NCI-H82 treated with DMSO at 0.1 percent for 48 hours (cell line): ENCODE measurements around the gene ZNG1B.
"Not testable (repeated sequence)": the region's sequence is repeated elsewhere in the genome, so short reads cannot be mapped to it uniquely, and the experiment has no call there.

Experiments used
- DNase-seq: peaks from one replicate; lab custom pipeline; 2025; ENCODE audit not compliant: unreplicated experiment; lab: John Stamatoyannopoulos, UW

ZNG1B gene

GRCh38 chr2:113437508-113438465, at the start of gene ZNG1B:
ZNG1B (plus strand) TSS chr2:113437691; CDS start chr2:113437869, 178 bp downstream.
- not testable (repeated sequence) for DNase-seq

- DNase-seq, result no peak
Measured at GRCh38 chr2:113390124-113390849, 47.2 kb upstream of the ZNG1B start.

DNA sequence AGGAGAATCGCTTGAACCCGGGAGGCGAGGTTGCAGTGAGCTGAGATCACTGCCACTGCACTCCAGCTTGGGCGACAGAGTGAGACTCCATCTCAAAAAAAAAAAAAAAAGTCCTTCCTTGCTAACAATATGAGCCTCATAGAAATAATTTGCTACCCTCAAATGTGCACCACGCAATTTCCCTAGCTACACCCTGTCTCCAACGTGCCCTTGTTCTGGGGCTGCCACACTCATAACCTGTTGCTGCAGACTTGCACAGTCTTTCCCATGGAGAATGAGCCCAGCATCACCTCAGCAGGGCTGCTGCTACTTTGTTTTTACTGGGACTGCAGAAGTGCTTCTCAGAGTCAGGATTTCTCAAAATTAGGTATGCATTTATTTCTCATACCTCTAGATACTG, 46.4 kb upstream of the ZNG1B start:
- no peak for DNase-seq

GRCh38 chr2:113406114-113406513, 31.4 kb upstream of the ZNG1B start:
- DNase-seq, result no peak

DNA sequence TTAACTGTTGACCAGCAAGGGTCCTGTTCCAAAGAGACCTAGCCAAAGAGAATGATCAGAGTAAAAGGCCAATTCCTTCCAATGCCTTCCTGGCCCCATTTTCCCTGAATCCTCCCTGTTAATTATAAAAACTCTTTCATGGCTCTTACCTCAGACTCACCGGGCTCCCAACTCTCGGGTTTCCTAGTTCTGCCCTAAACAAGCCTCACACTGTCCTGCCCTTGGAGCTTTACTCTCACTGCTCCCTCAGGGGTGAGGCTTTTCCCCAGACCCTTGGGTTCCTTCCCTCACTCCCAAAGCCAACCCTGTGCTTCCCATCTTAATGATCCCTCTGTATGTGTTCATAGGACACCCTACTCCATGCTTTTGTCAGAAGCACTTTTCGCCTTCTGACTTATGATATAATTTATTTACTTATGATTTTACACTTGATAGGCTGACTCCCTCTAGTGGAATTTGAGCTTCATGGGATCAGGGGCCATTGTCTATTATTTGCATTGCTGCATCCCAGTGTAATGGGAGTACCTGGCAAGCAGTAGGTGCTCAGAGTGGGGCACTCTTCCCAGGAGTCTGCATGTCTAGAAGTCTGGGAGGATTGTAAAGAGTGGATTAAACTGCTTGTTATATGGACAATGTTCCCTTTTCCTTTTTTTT, 29.9 kb upstream of the ZNG1B start:
- DNase-seq, result no peak

GRCh38 chr2:113411725-113412352, 25.7 kb upstream of the ZNG1B start:
- DNase-seq, result not testable (repeated sequence)

DNA sequence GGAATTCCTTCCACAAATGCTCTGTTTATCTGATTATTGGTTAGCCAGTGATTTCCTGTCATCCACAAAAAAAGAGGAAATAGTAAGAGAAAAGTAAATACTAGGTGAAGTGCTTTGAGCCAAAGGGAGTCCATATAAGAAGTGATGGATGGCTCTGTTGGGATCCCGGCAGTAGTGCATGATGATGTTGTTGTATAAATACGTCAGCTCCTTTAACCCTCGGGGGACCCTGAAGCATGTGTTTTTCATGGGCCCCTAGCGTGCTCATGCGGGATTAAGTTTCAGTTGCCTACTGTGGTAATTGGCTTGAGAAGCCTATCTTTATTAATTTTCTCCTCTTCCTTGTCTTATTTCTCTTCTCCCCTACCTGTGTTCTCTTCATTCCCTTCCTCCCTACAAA, 24.7 kb upstream of the ZNG1B start:
- DNase-seq, result not testable (repeated sequence)

- DNase-seq, result not testable (repeated sequence)
Measured at GRCh38 chr2:113431773-113432172, 5.7 kb upstream of the ZNG1B start.

DNA sequence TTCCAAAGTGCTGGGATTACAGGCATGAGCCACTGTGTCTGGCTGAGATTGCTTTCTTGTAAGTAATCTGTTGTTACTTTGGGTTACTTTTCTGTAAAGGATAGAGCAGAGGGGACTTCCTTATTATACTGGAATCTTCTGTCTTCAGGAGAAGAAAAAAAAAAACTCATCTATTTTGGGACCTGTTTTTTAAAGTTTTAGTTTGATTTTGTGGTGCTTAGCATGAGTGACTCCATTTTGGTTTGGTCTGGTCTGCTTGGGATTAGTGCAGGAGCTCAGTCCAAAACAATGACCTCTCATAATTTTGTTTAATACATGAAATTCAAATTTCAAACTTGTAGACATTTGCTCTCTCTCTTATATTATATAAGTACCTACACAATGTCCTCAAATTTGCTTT, 4.0 kb upstream of the ZNG1B start:
- not testable (repeated sequence) for DNase-seq

- not testable (repeated sequence) for DNase-seq
Measured at GRCh38 chr2:113465770-113466169, 28.3 kb downstream of the ZNG1B start.

- DNase-seq, result not testable (repeated sequence)
Measured at GRCh38 chr2:113476688-113477368, 39.3 kb downstream of the ZNG1B start.

- DNase-seq, result not testable (repeated sequence)
Measured at GRCh38 chr2:113496527-113496926, 59.0 kb downstream of the ZNG1B start.

DNA sequence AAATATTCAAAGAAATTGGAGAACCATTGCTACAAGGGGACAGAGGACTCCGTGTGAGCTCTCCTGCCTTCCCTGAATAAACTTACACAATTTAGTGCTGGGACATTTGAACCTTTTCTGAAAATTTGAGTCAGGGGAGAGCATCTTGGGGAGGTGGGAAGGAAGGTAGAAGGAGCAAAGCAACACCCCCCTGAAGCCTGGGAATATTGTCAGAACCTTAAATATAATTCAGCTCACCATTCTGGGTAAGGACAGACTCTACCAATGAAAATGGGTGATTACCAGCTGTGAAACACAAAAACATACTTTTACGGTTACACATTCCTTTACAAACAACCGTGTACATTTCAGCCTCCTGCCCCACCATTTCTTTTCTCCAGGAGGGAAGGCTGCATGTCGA, 60.9 kb downstream of the ZNG1B start, which contains the start of gene FOXD4L1:
FOXD4L1 (plus strand) TSS at position 301 of the 400 bp plus-strand sequence. CDS start 592 bp downstream, outside the sequence.
- not testable (repeated sequence) for DNase-seq

GRCh38 chr2:113499019-113499885, 61.8 kb downstream of the ZNG1B start:
- DNase-seq, result not testable (repeated sequence)

DNA sequence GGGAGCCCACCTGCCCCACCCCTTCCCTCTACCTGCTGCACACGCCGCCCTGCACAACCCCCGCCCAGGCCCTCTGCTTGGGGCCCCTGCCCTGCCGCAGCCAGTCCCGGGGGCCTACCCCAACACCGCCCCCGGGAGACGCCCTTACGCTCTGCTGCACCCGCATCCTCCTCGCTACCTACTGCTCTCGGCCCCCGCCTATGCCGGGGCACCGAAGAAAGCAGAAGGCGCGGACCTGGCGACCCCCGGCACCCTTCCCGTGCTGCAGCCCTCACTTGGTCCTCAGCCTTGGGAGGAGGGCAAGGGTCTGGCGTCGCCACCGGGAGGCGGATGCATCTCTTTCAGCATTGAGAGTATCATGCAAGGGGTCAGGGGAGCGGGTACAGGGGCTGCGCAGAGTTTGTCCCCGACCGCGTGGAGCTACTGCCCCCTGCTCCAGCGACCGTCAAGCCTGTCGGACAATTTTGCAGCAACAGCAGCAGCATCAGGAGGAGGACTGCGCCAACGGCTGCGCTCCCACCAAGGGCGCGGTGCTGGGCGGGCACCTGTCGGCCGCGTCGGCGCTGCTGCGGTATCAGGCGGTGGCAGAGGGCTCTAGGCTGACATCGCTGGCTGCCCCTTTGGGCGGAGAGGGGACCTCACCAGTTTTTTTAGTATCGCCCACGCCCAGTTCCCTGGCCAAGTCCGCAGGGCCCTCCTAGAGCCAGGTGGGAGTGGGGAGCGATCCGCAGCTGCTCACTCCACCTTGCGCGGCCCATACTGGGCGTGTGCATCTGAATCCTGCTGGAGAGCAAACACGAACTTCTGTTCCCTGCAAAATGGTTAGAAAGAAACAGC, 62.6 kb downstream of the ZNG1B start:
- DNase-seq, result not testable (repeated sequence)

- DNase-seq, result not testable (repeated sequence)
Measured at GRCh38 chr2:113500723-113501038, 63.2 kb downstream of the ZNG1B start.

GRCh38 chr2:113502216-113503093, 65.0 kb downstream of the ZNG1B start:
- not testable (repeated sequence) for DNase-seq
